Esophagus squamous epithelium (tissue), 4 donors: Measurements from ENCODE around the gene TRAPPC11.

Experiments
- CTCF ChIP-seq, 6 experiments: fragments of 450-650 bp in 4 of 6; fragments of 200-600 bp in 2 of 6; sonication (generic) in 2 of 6; IDR thresholded peaks; one replicate each; pipeline ENCODE4 v1.5.1; 2016 to 2019; ENCODE audit warnings: antibody characterized with exemption in 6 of 6, mild to moderate bottlenecking in 4 of 6, moderate library complexity in 4 of 6
- POLR2A ChIP-seq, 4 donors: fragments of 450-650 bp; IDR thresholded peaks; one replicate each; pipeline ENCODE4 v1.6.1; 2017; ENCODE audit warnings: antibody characterized with exemption in 4 of 4, mild to moderate bottlenecking in 4 of 4, moderate library complexity in 3 of 4

GRCh38 chr4:183674153-183674552 is 15.1 kb downstream of the TRAPPC11 start:
- TF ChIP-seq POLR2A (IDR thresholded peaks at IDR 0.05) (no peak), CTCF (IDR thresholded peaks at IDR 0.05) (no peak)
